HepG2 (cell line): ENCODE measurements around the gene LEF1. TPM values are rescaled to one million over a fixed set of nuclear protein-coding genes. Genes with fewer than 3 reads are reported as not detected.

ENCODE experiments used
- ATAC-seq: fragments of 200-7000 bp; cut with Tn5 transposase; 3 replicates; pipeline ENCODE4 v1.9.1; 2020; ENCODE audit warnings: mild to moderate bottlenecking, moderate library complexity
- BruUV-seq: library from RNA; stranded (reverse); fragments of 400-500 nt; replicated peaks from 2 replicates; lab custom pipeline; 2021; lab: Mats Ljungman, UMichigan
- CTCF ChIA-PET: fragments of 300-600 bp; formaldehyde crosslinking; extraction: SDS; loops from one replicate; lab custom pipeline; 2021; ENCODE audit warnings: low total read pairs, inconsistent platforms, low intra/inter-chr PET ratio; lab: Yijun Ruan, JAX
- POLR2A ChIA-PET: fragments of 350-600 bp; sonication (Branson Sonifier 250); formaldehyde crosslinking; loops from one replicate; lab custom pipeline; 2020; ENCODE audit warnings: antibody characterized with exemption, inconsistent platforms; lab: Yijun Ruan, JAX
- DNase-seq: peaks from one replicate; pipeline ENCODE4 v3.0.0-alpha.2; 2015; ENCODE audit warnings: low spot score
- FAIRE-seq: peaks from 3 replicates; lab custom pipeline; 2011; peaks lifted over from hg19 to GRCh38; lab: Jason Lieb, UNC
- H2AFZ ChIP-seq: one replicate; pipeline ENCODE4 v1.6.1; 2011; ENCODE audit warnings: low read length, inconsistent platforms
- H3K27ac ChIP-seq: fragments of 300-600 bp; 3 replicates; pipeline ENCODE4 v1.8.0; 2011; ENCODE audit warnings: mixed run types, mild to moderate bottlenecking, mixed read lengths, low read length, inconsistent platforms; ENCODE audit not compliant: insufficient read depth; ENCODE audit errors: extremely low read length
- H3K27me3 ChIP-seq, 2 experiments: fragments of 200-600 bp in 1 of 2; 2 replicates in 1 of 2; 3 replicates in 1 of 2; pipeline versions ENCODE4 v1.6.0 to v1.8.0; 2011; ENCODE audit warnings: low read length in 2 of 2, mild to moderate bottlenecking in 2 of 2, moderate library complexity in 2 of 2, inconsistent platforms in 1 of 2; ENCODE audit not compliant: insufficient read depth in 2 of 2, control insufficient read depth in 1 of 2
- H3K36me3 ChIP-seq, 2 experiments: fragments of 200-600 bp in 1 of 2; replicated peaks in 1 of 2; 2 replicates in 1 of 2; 3 replicates in 1 of 2; pipeline versions ENCODE4 v1.5.1 to v1.8.0; 2011; ENCODE audit warnings: low read length in 2 of 2, inconsistent platforms in 1 of 2; ENCODE audit not compliant: insufficient read depth in 2 of 2, control insufficient read depth in 1 of 2
- H3K4me1 ChIP-seq: 2 replicates; pipeline ENCODE4 v1.5.1; 2012; ENCODE audit warnings: low read length, inconsistent platforms; ENCODE audit not compliant: insufficient read depth
- H3K4me2 ChIP-seq: 2 replicates; pipeline ENCODE4 v1.6.0; 2011; ENCODE audit warnings: low read depth, low read length, inconsistent platforms
- H3K4me3 ChIP-seq, 3 experiments: fragments of 200-600 bp in 1 of 3; sonication (generic), shearing (Covaris generic) in 1 of 3; replicated peaks in 1 of 3; 2 replicates each; pipeline ENCODE4 v1.5.1; 2011 to 2016; ENCODE audit warnings: low read length in 3 of 3, inconsistent platforms in 2 of 3, low read depth in 2 of 3, mild to moderate bottlenecking in 2 of 3, control low read depth in 1 of 3, mixed read lengths in 1 of 3; ENCODE audit not compliant: insufficient read depth in 1 of 3
- H3K79me2 ChIP-seq: one replicate; pipeline ENCODE4 v1.6.1; 2011; ENCODE audit warnings: low read length, inconsistent platforms; ENCODE audit not compliant: insufficient read depth
- H3K9ac ChIP-seq: 2 replicates; pipeline ENCODE4 v1.6.0; 2011; ENCODE audit warnings: mild to moderate bottlenecking, low read depth, low read length, inconsistent platforms; ENCODE audit not compliant: insufficient read depth
- H3K9me3 ChIP-seq: 2 replicates; pipeline ENCODE4 v1.5.1; 2012; ENCODE audit warnings: mild to moderate bottlenecking, low read length
- H4K20me1 ChIP-seq: 2 replicates; pipeline ENCODE4 v1.6.0; 2011; ENCODE audit warnings: inconsistent platforms, mild to moderate bottlenecking, low read length, moderate library complexity; ENCODE audit not compliant: insufficient read depth
- MED1 ChIP-seq: sonication (generic); formaldehyde crosslinking; IDR thresholded peaks from 2 replicates; pipeline ENCODE4 v1.4.0; 2020; ENCODE audit warnings: missing genetic modification reagents
- SMARCC2 ChIP-seq: fragments of 450-650 bp; IDR thresholded peaks from 2 replicates; pipeline ENCODE4 v1.6.1; 2017; ENCODE audit warnings: antibody characterized with exemption, mild to moderate bottlenecking
- SOX13 ChIP-seq, 3 experiments: fragments of 450-650 bp in 1 of 3; sonication (generic) in 1 of 3; formaldehyde crosslinking in 1 of 3; IDR thresholded peaks in 2 of 3; conservative IDR thresholded peaks in 1 of 3; 2 replicates each; pipeline versions ENCODE4 v1.5.0 to v1.6.1; 2016 to 2020; ENCODE audit warnings: antibody characterized with exemption in 1 of 3, mild to moderate bottlenecking in 1 of 3, missing compliant biosample characterization in 1 of 3, missing genetic modification reagents in 1 of 3, moderate library complexity in 1 of 3
- SUZ12 ChIP-seq: fragments of 150-350 bp; IDR thresholded peaks from 2 replicates; pipeline ENCODE4 v1.6.1; 2014; ENCODE audit warnings: low read depth, low read length
- WIZ ChIP-seq: sonication (generic); formaldehyde crosslinking; IDR thresholded peaks from 2 replicates; pipeline ENCODE4 v1.5.1; 2020; ENCODE audit warnings: mild to moderate bottlenecking, missing genetic modification reagents
- ZNF629 ChIP-seq: sonication (generic); formaldehyde crosslinking; conservative IDR thresholded peaks from 2 replicates; pipeline ENCODE4 v1.5.0; 2020; ENCODE audit warnings: missing genetic modification reagents
- WGBS: methylation state at CpG from one replicate; pipeline ENCODE4 v1.1.6; 2017; ENCODE audit warnings: low lambda C conversion rate; 5-methylcytosine and 5-hydroxymethylcytosine counted together
- in situ Hi-C: cut with HindIII; loops from 2 replicates; pipeline ENCODE4 v1.10.0; 2017; ENCODE audit warnings: low pct_unique_long_range_greater_than_20kb; ENCODE audit not compliant: extremely low pct_ligation_motif_present
- intact Hi-C: fragments of 100-400 bp; cut with micrococcal nuclease; formaldehyde crosslinking; loops from one replicate; pipeline ENCODE4 v1.10.0; 2022; ENCODE audit not compliant: unreplicated experiment
- polyA plus RNA-seq, 8 experiments: library from polyadenylated mRNA; depleted of rRNA in 3 of 8; stranded (reverse) in 7 of 8; unstranded in 1 of 8; fragments of >200 nt; fragmentation: Illumina TruSeq in 4 of 8; extraction: Trizol in 4 of 8; gene quantifications; 2 replicates each; pipeline versions ENCODE4 v1.2.1 to v1.2.3, GENCODE V29; 2011 to 2016; ENCODE audit warnings: low read depth in 4 of 8, missing spikeins in 1 of 8, mixed read lengths in 1 of 8; ENCODE audit not compliant: insufficient read depth in 1 of 8
- total RNA-seq, 5 experiments: library from RNA; depleted of rRNA; stranded (reverse); fragments of >200 nt; fragmentation: Illumina TruSeq; extraction: Trizol; gene quantifications; 2 replicates each; pipeline ENCODE4 v1.2.3, GENCODE V29; 2016; ENCODE audit warnings: low read depth in 1 of 5
- TF ChIP-seq, protein P1 (sequence below): sonication (generic); formaldehyde crosslinking; IDR thresholded peaks from 2 replicates; pipeline ENCODE4 v1.4.0; 2020; ENCODE audit warnings: mild to moderate bottlenecking, low read depth, missing genetic modification reagents
- TF ChIP-seq, protein P2 (sequence below): sonication (generic); formaldehyde crosslinking; IDR thresholded peaks from 2 replicates; pipeline ENCODE4 v1.4.0; 2020; ENCODE audit warnings: low read depth, mild to moderate bottlenecking, missing genetic modification reagents
- TF ChIP-seq, protein P3 (sequence below): sonication (generic); formaldehyde crosslinking; IDR thresholded peaks from 2 replicates; pipeline ENCODE4 v1.4.0; 2020; ENCODE audit warnings: missing genetic modification reagents
- TF ChIP-seq, protein P4 (sequence below): sonication (generic); formaldehyde crosslinking; IDR thresholded peaks from 2 replicates; pipeline ENCODE4 v1.8.1; 2022; ENCODE audit warnings: low read depth, mild to moderate bottlenecking, missing genetic modification reagents
- TF ChIP-seq, protein P5 (sequence below), 2 experiments: sonication (generic) in 1 of 2; formaldehyde crosslinking in 1 of 2; IDR thresholded peaks; 2 replicates each; pipeline versions ENCODE4 v1.4.0 to v1.6.1; 2018 to 2020; ENCODE audit warnings: missing genetic modification reagents in 2 of 2, borderline replicate concordance in 1 of 2, low read depth in 1 of 2, mild to moderate bottlenecking in 1 of 2, missing biosample characterization in 1 of 2

LEF1 gene
- total and polyA plus RNA-seq, 2 of the 13 experiments (the other 11 are each of a cell fraction or from before 2014, with no cell fraction given) = 0.22 to 0.29 TPM

DNA sequence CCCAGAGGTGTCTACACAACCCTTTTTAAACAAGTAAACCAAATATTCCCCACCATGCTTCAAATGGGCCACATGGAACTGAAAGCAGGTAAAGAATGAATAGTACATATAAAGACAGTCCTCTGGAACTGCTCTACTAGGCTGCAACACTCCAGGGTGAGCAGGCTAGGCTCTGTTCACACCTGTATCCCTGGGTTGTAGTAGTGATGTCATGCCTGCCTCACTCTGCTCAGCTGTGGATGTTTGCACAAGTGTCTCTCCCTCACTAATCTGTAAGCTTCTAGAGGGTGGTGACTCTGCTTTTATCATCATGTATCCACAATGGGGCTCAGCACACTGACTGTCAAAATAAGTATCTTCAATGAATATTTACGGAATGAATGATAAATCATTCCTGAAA, 20.4 kb downstream of the LEF1 start:
- H3K4me1 ChIP-seq = no peaks in the 10 kb centered on the region
- BruUV-seq = no TSS peak
- no peak overlapping the region for H2AFZ ChIP-seq
- H3K27ac ChIP-seq = no peak overlapping the region
- H3K79me2 ChIP-seq = no peaks in the 10 kb centered on the region
- no peaks in the 10 kb centered on the region for H4K20me1 ChIP-seq
- POLR2A ChIA-PET = no interaction called here
- H3K9me3 ChIP-seq = no peaks in the 10 kb centered on the region
- no peak overlapping the region for H3K4me2 ChIP-seq
- no peak overlapping the region for H3K9ac ChIP-seq
- FAIRE-seq = no peak
- DNase-seq = no peak
- H3K36me3 ChIP-seq = no peaks in the 10 kb centered on the region
- intact Hi-C loops = no loop called here
- in situ Hi-C loops = no loop called here
- no peaks in the 10 kb centered on the region for H3K27me3 ChIP-seq
- 63% methylated on average over 1 of the region's 1 CpG for WGBS
- ATAC-seq = no peak
- H3K4me3 ChIP-seq = no peak overlapping the region
- CTCF ChIA-PET = no interaction called here
- TF ChIP-seq WIZ (CRISPR knock-in tag) (no peak), SOX13 (IDR thresholded peaks at IDR 0.05) (no peak), SOX13 (CRISPR knock-in tag; conservative IDR thresholded peaks at IDR 0.05 in 1 of 2, IDR thresholded peaks at IDR 0.05 in 1 of 2) (no peak), MED1 (CRISPR knock-in tag) (no peak), SMARCC2 (no peak), ZNF629 (CRISPR knock-in tag) (no peak), SUZ12 (no peak)
- TF ChIP-seq, protein P1, sequence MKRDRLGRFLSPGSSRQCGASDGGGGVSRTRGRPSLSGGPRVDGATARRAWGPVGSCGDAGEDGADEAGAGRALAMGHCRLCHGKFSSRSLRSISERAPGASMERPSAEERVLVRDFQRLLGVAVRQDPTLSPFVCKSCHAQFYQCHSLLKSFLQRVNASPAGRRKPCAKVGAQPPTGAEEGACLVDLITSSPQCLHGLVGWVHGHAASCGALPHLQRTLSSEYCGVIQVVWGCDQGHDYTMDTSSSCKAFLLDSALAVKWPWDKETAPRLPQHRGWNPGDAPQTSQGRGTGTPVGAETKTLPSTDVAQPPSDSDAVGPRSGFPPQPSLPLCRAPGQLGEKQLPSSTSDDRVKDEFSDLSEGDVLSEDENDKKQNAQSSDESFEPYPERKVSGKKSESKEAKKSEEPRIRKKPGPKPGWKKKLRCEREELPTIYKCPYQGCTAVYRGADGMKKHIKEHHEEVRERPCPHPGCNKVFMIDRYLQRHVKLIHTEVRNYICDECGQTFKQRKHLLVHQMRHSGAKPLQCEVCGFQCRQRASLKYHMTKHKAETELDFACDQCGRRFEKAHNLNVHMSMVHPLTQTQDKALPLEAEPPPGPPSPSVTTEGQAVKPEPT (CRISPR knock-in tag) = no peak
- TF ChIP-seq, protein P2, sequence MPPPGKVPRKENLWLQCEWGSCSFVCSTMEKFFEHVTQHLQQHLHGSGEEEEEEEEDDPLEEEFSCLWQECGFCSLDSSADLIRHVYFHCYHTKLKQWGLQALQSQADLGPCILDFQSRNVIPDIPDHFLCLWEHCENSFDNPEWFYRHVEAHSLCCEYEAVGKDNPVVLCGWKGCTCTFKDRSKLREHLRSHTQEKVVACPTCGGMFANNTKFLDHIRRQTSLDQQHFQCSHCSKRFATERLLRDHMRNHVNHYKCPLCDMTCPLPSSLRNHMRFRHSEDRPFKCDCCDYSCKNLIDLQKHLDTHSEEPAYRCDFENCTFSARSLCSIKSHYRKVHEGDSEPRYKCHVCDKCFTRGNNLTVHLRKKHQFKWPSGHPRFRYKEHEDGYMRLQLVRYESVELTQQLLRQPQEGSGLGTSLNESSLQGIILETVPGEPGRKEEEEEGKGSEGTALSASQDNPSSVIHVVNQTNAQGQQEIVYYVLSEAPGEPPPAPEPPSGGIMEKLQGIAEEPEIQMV = no peak
- TF ChIP-seq, protein P3, sequence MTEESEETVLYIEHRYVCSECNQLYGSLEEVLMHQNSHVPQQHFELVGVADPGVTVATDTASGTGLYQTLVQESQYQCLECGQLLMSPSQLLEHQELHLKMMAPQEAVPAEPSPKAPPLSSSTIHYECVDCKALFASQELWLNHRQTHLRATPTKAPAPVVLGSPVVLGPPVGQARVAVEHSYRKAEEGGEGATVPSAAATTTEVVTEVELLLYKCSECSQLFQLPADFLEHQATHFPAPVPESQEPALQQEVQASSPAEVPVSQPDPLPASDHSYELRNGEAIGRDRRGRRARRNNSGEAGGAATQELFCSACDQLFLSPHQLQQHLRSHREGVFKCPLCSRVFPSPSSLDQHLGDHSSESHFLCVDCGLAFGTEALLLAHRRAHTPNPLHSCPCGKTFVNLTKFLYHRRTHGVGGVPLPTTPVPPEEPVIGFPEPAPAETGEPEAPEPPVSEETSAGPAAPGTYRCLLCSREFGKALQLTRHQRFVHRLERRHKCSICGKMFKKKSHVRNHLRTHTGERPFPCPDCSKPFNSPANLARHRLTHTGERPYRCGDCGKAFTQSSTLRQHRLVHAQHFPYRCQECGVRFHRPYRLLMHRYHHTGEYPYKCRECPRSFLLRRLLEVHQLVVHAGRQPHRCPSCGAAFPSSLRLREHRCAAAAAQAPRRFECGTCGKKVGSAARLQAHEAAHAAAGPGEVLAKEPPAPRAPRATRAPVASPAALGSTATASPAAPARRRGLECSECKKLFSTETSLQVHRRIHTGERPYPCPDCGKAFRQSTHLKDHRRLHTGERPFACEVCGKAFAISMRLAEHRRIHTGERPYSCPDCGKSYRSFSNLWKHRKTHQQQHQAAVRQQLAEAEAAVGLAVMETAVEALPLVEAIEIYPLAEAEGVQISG (CRISPR knock-in tag) = no peak
- TF ChIP-seq, protein P4, sequence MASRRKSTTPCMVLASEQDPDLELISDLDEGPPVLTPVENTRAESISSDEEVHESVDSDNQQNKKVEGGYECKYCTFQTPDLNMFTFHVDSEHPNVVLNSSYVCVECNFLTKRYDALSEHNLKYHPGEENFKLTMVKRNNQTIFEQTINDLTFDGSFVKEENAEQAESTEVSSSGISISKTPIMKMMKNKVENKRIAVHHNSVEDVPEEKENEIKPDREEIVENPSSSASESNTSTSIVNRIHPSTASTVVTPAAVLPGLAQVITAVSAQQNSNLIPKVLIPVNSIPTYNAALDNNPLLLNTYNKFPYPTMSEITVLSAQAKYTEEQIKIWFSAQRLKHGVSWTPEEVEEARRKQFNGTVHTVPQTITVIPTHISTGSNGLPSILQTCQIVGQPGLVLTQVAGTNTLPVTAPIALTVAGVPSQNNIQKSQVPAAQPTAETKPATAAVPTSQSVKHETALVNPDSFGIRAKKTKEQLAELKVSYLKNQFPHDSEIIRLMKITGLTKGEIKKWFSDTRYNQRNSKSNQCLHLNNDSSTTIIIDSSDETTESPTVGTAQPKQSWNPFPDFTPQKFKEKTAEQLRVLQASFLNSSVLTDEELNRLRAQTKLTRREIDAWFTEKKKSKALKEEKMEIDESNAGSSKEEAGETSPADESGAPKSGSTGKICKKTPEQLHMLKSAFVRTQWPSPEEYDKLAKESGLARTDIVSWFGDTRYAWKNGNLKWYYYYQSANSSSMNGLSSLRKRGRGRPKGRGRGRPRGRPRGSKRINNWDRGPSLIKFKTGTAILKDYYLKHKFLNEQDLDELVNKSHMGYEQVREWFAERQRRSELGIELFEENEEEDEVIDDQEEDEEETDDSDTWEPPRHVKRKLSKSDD = no peak
- TF ChIP-seq, protein P5, sequence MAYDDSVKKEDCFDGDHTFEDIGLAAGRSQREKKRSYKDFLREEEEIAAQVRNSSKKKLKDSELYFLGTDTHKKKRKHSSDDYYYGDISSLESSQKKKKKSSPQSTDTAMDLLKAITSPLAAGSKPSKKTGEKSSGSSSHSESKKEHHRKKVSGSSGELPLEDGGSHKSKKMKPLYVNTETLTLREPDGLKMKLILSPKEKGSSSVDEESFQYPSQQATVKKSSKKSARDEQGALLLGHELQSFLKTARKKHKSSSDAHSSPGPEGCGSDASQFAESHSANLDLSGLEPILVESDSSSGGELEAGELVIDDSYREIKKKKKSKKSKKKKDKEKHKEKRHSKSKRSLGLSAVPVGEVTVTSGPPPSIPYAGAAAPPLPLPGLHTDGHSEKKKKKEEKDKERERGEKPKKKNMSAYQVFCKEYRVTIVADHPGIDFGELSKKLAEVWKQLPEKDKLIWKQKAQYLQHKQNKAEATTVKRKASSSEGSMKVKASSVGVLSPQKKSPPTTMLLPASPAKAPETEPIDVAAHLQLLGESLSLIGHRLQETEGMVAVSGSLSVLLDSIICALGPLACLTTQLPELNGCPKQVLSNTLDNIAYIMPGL (CRISPR knock-in tag; IDR thresholded peaks at IDR 0.05; ENCODE audit: borderline replicate concordance in 1 of 2, low read depth in 1 of 2) = no peak
